DND-41 (cell line): ENCODE measurements around the gene RAB4B.

Source experiments
- ATAC-seq: fragments of 200-7000 bp; cut with Tn5 transposase; 3 replicates; pipeline ENCODE4 v1.9.1; 2021; ENCODE audit warnings: low read depth; ENCODE audit not compliant: insufficient read depth
- DNase-seq: peaks from one replicate; pipeline ENCODE4 v3.0.0-alpha.2; 2020
- H2AFZ ChIP-seq: 2 replicates; pipeline ENCODE4 v1.6.0; 2012; ENCODE audit warnings: low read depth, low read length
- H3K27ac ChIP-seq: 2 replicates; pipeline ENCODE4 v1.5.1; 2012; ENCODE audit warnings: low read length, inconsistent platforms
- H3K27me3 ChIP-seq: fragments of 200-600 bp; sonication (generic); 2 replicates; pipeline ENCODE4 v1.6.0; 2012; ENCODE audit warnings: low read length, mild to moderate bottlenecking, inconsistent platforms; ENCODE audit not compliant: insufficient read depth, poor library complexity
- H3K36me3 ChIP-seq: 2 replicates; pipeline ENCODE4 v1.5.1; 2012; ENCODE audit warnings: low read length, inconsistent platforms; ENCODE audit not compliant: insufficient read depth
- H3K4me1 ChIP-seq: 2 replicates; pipeline ENCODE4 v1.5.1; 2012; ENCODE audit warnings: mild to moderate bottlenecking, low read length; ENCODE audit not compliant: insufficient read depth
- H3K4me2 ChIP-seq: 2 replicates; pipeline ENCODE4 v1.6.0; 2012; ENCODE audit warnings: mild to moderate bottlenecking, moderate library complexity, low read length, inconsistent platforms; ENCODE audit not compliant: insufficient read depth
- H3K4me3 ChIP-seq, 2 experiments: fragments of 200-600 bp in 1 of 2; shearing (Covaris generic) in 1 of 2; 2 replicates each; pipeline ENCODE4 v1.5.1; 2012 to 2016; ENCODE audit warnings: inconsistent platforms in 2 of 2, low read length in 2 of 2, mild to moderate bottlenecking in 2 of 2, low read depth in 1 of 2, moderate library complexity in 1 of 2
- H3K79me2 ChIP-seq: 2 replicates; pipeline ENCODE4 v1.6.0; 2012; ENCODE audit warnings: low read length, inconsistent platforms; ENCODE audit not compliant: insufficient read depth
- H3K9ac ChIP-seq: 2 replicates; pipeline ENCODE4 v1.6.0; 2012; ENCODE audit warnings: low read depth, mild to moderate bottlenecking, inconsistent platforms, low read length, moderate library complexity
- H3K9me3 ChIP-seq: 2 replicates; pipeline ENCODE4 v1.5.1; 2012; ENCODE audit warnings: low read length, moderate library complexity, mild to moderate bottlenecking, inconsistent platforms; ENCODE audit not compliant: insufficient read depth, severe bottlenecking
- H4K20me1 ChIP-seq: 2 replicates; pipeline ENCODE4 v1.6.0; 2012; ENCODE audit warnings: low read length; ENCODE audit not compliant: insufficient read depth
- EZH2 ChIP-seq: IDR thresholded peaks from 3 replicates; pipeline ENCODE4 v1.6.1; 2012; ENCODE audit warnings: borderline replicate concordance, low read depth, mild to moderate bottlenecking, moderate library complexity, low read length, inconsistent platforms; ENCODE audit not compliant: severe bottlenecking
- TF ChIP-seq, protein P1 (sequence below): IDR thresholded peaks from 2 replicates; pipeline ENCODE4 v1.5.1; 2012; ENCODE audit warnings: borderline replicate concordance, low read length, moderate library complexity, mild to moderate bottlenecking; ENCODE audit not compliant: poor library complexity, severe bottlenecking; ENCODE audit errors: extremely low read depth

Gene RAB4B

DNA sequence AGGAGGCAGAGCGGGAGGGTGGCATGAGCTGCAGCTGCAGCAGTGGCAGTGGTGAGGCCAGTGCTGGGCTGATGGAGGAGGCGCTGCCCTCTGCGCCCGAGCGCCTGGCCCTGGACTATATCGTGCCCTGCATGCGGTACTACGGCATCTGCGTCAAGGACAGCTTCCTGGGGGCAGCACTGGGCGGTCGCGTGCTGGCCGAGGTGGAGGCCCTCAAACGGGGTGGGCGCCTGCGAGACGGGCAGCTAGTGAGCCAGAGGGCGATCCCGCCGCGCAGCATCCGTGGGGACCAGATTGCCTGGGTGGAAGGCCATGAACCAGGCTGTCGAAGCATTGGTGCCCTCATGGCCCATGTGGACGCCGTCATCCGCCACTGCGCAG is 22.9 kb downstream of the RAB4B start:
- no peaks in the 10 kb centered on the region for H3K9me3 ChIP-seq

GRCh38 chr19:40801426-40802299 is 23.6 kb downstream of the RAB4B start:
- ATAC-seq (no peak), DNase-seq (no peak)
- H4K20me1 ChIP-seq, result peaks cover 68% of the 10 kb centered on the region
- H2AFZ ChIP-seq, result no peak overlapping the region
- H3K27ac ChIP-seq, result peak overlapping the region; percentile 52; the same call in 1 of the 2 replicates
- TF ChIP-seq, protein P1, sequence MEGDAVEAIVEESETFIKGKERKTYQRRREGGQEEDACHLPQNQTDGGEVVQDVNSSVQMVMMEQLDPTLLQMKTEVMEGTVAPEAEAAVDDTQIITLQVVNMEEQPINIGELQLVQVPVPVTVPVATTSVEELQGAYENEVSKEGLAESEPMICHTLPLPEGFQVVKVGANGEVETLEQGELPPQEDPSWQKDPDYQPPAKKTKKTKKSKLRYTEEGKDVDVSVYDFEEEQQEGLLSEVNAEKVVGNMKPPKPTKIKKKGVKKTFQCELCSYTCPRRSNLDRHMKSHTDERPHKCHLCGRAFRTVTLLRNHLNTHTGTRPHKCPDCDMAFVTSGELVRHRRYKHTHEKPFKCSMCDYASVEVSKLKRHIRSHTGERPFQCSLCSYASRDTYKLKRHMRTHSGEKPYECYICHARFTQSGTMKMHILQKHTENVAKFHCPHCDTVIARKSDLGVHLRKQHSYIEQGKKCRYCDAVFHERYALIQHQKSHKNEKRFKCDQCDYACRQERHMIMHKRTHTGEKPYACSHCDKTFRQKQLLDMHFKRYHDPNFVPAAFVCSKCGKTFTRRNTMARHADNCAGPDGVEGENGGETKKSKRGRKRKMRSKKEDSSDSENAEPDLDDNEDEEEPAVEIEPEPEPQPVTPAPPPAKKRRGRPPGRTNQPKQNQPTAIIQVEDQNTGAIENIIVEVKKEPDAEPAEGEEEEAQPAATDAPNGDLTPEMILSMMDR, result no peak
- TF ChIP-seq EZH2, result no peak
- H3K9ac ChIP-seq, result peak overlapping the region; percentile 92
- H3K27me3 ChIP-seq, result no peaks in the 10 kb centered on the region
- peaks cover 78% of the 10 kb centered on the region for H3K79me2 ChIP-seq
- peak overlapping the region; percentile 70 for H3K4me2 ChIP-seq
- no peaks in the 10 kb centered on the region for H3K9me3 ChIP-seq
- peaks cover 63% of the 10 kb centered on the region for H3K36me3 ChIP-seq
- peaks cover 64% of the 10 kb centered on the region for H3K4me1 ChIP-seq
- peak overlapping the region in 1 of 2 experiments; percentile 79; a peak in 2 of 4 replicates for H3K4me3 ChIP-seq

More for the DNA sequence above, 22.9 kb downstream of the RAB4B start:
- peaks cover 57% of the 10 kb centered on the region for H3K36me3 ChIP-seq
- H3K4me3 ChIP-seq, result peak overlapping the region in 1 of 2 experiments; percentile 79; a peak in 2 of 4 replicates
- H3K9ac ChIP-seq, result peak overlapping the region; percentile 92
- no peak for ATAC-seq
- peak overlapping the region; percentile 70 for H3K4me2 ChIP-seq
- no peak overlapping the region for H3K27ac ChIP-seq
- no peaks in the 10 kb centered on the region for H3K27me3 ChIP-seq
- H3K79me2 ChIP-seq, result peaks cover 71% of the 10 kb centered on the region
- peaks cover 64% of the 10 kb centered on the region for H3K4me1 ChIP-seq
- peaks cover 61% of the 10 kb centered on the region for H4K20me1 ChIP-seq
- no peak for TF ChIP-seq EZH2
- TF ChIP-seq, protein P1, result no peak
- H2AFZ ChIP-seq, result no peak overlapping the region
- no peak for DNase-seq

DNA sequence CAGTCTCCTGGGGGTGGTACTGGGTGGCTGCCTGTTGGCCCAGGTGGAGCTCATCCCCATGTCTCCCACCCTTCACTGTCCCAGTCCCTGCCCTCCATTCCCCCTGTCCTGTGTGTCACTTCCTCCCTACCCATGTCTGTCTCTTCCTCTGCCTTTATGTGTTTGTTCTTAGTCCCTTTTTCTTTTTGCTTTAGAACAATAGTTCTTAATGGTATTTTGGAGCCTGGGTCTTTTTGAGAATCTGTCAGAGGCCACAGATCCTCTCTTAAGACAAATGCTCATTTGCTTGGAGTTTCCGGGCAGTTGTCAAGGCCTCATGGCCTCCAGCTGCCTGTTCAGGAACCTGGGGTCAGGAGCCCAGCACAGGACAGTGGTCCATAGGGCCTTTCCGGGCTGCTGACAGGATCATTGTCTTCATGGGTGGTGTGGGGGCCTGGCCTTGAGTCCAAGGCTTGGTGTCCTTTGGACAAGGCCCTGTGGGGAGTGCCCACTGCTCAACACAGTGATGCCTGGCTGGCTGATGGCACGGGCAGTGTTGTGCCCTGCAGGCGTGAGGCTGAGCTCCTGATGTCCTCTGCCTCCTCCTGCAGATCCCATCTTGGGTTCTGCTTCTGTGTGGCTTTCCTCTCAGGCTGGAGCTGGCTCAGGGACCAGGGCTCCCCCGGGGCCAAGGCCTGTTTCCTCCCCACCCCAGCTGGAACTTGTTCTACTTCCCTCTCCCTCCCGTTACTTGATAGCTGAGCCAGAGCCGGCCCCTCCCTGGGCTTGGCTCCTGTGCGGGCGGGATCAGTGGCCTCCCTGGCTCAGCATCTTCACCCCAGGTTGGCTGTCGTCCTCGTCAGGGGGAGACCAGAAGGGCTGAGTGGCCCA is 24.5 kb downstream of the RAB4B start:
- no peak for ATAC-seq
- Histone ChIP-seq H3K9ac (peak overlapping the region; percentile 36), H3K79me2 (peaks cover 85% of the 10 kb centered on the region), H3K4me3 (peak overlapping the region in 1 of 2 experiments; percentile 49; a peak in 2 of 4 replicates), H4K20me1 (peaks cover 77% of the 10 kb centered on the region), H3K27ac (peak overlapping the region; percentile 42), H3K36me3 (peaks cover 72% of the 10 kb centered on the region), H3K4me2 (peak overlapping the region; percentile 70), H2AFZ (no peak overlapping the region), H3K9me3 (no peaks in the 10 kb centered on the region), H3K4me1 (peaks cover 62% of the 10 kb centered on the region), H3K27me3 (no peaks in the 10 kb centered on the region)
- no peak for DNase-seq
- TF ChIP-seq, protein P1, result no peak
- no peak for TF ChIP-seq EZH2
